Right lobe of liver (tissue), 6 donors: ENCODE measurements around the gene PRICKLE3. TPM values are rescaled to one million over a fixed set of nuclear protein-coding genes. Genes with fewer than 3 reads are reported as not detected.
A peak's percentile ranks its signal among the peaks of the same experiment; 100 is the strongest.

Experiments
- ATAC-seq, 4 donors: fragments of 200-7000 bp; cut with Tn5 transposase; one replicate each; pipeline ENCODE4 v1.9.1; 2020; ENCODE audit warnings: mild to moderate bottlenecking in 4 of 4, moderate library complexity in 4 of 4
- DNase-seq, 3 donors: peaks; one replicate each; pipeline ENCODE4 v3.0.0-alpha.2; 2020
- H3K27ac ChIP-seq, 3 donors: fragments of 200-600 bp; one replicate each; pipeline ENCODE4 v1.8.0; 2022
- H3K27me3 ChIP-seq, 2 donors: fragments of 200-600 bp; one replicate each; pipeline ENCODE4 v1.8.0; 2022
- H3K36me3 ChIP-seq, 4 donors: fragments of 200-600 bp; sonication (generic) in 1 of 4; one replicate each; pipeline versions ENCODE4 v1.5.1 to v1.8.0; 2017 to 2022; ENCODE audit warnings: control low read depth in 1 of 4
- H3K4me1 ChIP-seq, 4 donors: fragments of 200-600 bp; sonication (generic) in 1 of 4; one replicate each; pipeline versions ENCODE4 v1.5.1 to v1.8.0; 2017 to 2022; ENCODE audit warnings: control low read depth in 1 of 4
- H3K4me3 ChIP-seq, 3 donors: fragments of 200-600 bp; one replicate each; pipeline ENCODE4 v1.8.0; 2022
- H3K9me3 ChIP-seq, 4 donors: fragments of 200-600 bp; sonication (generic) in 1 of 4; one replicate each; pipeline versions ENCODE4 v1.5.1 to v1.8.0; 2017 to 2022; ENCODE audit warnings: control low read depth in 1 of 4
- POLR2A ChIP-seq: fragments of 450-650 bp; IDR thresholded peaks from one replicate; pipeline ENCODE4 v1.6.1; 2017; ENCODE audit warnings: antibody characterized with exemption, mild to moderate bottlenecking
- WGBS: methylation state at CpG from one replicate; pipeline ENCODE4 v1.1.6; 2018; ENCODE audit warnings: low coverage, low lambda C conversion rate; ENCODE audit not compliant: insufficient coverage; ENCODE audit errors: missing lambda C conversion rate; 5-methylcytosine and 5-hydroxymethylcytosine counted together
- intact Hi-C, 2 donors: fragments of 100-400 bp; cut with DNase I; formaldehyde crosslinking; loops; one replicate each; pipeline versions ENCODE4 v1.11.2 to v1.14.1; 2022
- total RNA-seq, 6 experiments: library from RNA; depleted of rRNA in 2 of 6; stranded (reverse); fragments of >200 nt in 2 of 6; fragmentation: NEBNext Ultra II Directional in 3 of 6; extraction: Animal tissue kit (Norgen Biotek cat#: 25700) in 3 of 6; gene quantifications; one replicate each; pipeline versions ENCODE4 v1.1.0 to v1.2.4, GENCODE V29; 2016 to 2023
- TF ChIP-seq, protein P1 (sequence below), 4 donors: fragments of 200-600 bp in 3 of 4; fragments of 450-650 bp in 1 of 4; IDR thresholded peaks; one replicate each; pipeline versions ENCODE4 v1.5.1 to v1.8.0; 2016 to 2022; ENCODE audit warnings: antibody characterized with exemption in 4 of 4, mild to moderate bottlenecking in 2 of 4
- donor health status: DM: no; HTN: yes; CAD: no.
- donor health status: DM: no; HTN: no; CAD: no.
- donor health status: DM: no; HTN: no; CAD: no.
- donor health status: DM: no; HTN: yes; CAD: no.
- donor health status: DM: no; HTN: yes; CAD: no.

Gene PRICKLE3
- total RNA-seq, 6 experiments from 2014 or later, result 3.8 to 6.4 (median 5.0) TPM

DNA sequence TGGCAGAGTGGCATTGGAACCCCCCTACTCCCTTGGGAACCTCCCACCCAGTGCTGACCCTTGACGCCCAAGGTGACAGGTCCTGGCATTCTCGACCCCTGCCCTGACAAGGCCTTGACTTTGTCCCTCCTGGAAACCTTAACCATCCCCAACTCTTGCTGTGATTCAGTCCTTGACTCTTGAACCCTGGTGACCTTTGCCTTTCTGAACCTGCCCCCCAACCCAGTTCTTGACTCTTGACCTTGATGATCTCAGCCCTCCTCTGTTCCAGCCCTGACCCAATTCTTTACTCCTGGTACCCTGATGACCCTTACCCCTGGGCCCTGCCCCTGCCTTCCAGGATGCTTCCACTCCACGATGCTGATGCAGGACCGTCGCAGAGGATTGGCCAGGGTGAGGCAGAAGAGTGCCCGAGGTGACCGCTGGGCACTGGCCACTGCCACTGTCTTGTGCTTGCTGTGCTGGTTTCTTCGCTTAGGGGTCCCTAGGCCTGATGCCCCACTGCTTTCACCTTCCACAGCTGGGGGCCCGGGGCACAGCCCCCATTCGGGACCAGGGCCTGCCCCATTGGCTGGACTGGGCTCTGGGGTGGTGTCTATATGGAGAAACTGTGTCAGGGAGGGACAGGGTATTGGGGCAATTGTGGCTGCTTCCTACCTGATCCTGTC, 45.3 kb upstream of the PRICKLE3 start:
- DNase-seq (no peak), ATAC-seq (no peak)
- Histone ChIP-seq H3K4me1 (no peaks in the 10 kb centered on the region), H3K4me3 (no peak overlapping the region), H3K36me3 (no peaks in the 10 kb centered on the region), H3K27ac (no peak overlapping the region), H3K27me3 (no peaks in the 10 kb centered on the region), H3K9me3 (no peaks in the 10 kb centered on the region)
- intact Hi-C loops, result no loop called here
- no peak for TF ChIP-seq POLR2A
- TF ChIP-seq, protein P1, sequence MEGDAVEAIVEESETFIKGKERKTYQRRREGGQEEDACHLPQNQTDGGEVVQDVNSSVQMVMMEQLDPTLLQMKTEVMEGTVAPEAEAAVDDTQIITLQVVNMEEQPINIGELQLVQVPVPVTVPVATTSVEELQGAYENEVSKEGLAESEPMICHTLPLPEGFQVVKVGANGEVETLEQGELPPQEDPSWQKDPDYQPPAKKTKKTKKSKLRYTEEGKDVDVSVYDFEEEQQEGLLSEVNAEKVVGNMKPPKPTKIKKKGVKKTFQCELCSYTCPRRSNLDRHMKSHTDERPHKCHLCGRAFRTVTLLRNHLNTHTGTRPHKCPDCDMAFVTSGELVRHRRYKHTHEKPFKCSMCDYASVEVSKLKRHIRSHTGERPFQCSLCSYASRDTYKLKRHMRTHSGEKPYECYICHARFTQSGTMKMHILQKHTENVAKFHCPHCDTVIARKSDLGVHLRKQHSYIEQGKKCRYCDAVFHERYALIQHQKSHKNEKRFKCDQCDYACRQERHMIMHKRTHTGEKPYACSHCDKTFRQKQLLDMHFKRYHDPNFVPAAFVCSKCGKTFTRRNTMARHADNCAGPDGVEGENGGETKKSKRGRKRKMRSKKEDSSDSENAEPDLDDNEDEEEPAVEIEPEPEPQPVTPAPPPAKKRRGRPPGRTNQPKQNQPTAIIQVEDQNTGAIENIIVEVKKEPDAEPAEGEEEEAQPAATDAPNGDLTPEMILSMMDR (IDR thresholded peaks at IDR 0.05), result no peak
- WGBS, result 87% methylated on average over 7 of the region's 10 CpGs

DNA sequence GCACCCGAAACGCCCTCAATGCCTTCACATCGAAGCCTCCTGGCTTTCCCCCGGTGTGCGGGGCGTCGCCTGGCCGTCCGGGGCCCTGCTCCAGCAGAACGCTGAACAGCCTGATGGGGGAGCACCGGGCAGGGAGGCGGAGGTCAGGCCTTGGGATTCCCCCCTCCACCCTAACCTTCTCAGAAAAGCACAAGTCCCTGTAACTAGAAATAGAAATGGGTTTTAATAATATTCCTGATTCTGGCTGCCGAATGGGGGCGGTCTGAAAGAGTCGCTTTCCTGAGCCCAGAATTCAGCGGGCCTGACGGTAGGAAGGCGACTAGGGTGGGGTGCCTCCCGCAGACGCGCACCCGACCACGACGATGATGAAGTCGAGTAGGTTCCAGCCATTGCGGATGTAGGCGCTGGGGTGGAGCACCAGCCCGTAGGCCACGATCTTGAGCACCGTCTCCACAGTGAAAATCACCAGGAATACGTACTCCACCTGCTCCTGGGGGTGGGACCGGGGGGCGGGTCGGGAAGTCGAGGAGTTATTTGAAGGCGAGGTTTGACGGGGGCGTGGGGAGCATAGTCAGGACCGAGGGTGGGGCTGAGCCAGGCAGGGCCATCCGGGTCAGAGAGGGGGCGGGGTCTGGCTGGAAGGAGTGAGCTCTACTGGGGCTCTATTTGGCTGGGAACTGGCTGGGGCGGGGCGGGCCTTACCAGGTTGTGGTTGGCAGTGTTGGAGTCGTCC, 44.5 kb upstream of the PRICKLE3 start:
- Histone ChIP-seq H3K36me3 (no peaks in the 10 kb centered on the region), H3K27ac (no peak overlapping the region), H3K9me3 (no peaks in the 10 kb centered on the region), H3K4me1 (no peaks in the 10 kb centered on the region), H3K4me3 (no peak overlapping the region), H3K27me3 (no peaks in the 10 kb centered on the region)
- DNase-seq, result peak in 2 of 3 donors; percentile 52 to 60
- TF ChIP-seq, protein P1 (IDR thresholded peaks at IDR 0.05), result no peak
- no peak for TF ChIP-seq POLR2A
- peak; percentile 46 to 62 (median 54) for ATAC-seq
- intact Hi-C loops, result no loop called here
- 42% methylated on average over 27 of the region's 44 CpGs for WGBS

DNA sequence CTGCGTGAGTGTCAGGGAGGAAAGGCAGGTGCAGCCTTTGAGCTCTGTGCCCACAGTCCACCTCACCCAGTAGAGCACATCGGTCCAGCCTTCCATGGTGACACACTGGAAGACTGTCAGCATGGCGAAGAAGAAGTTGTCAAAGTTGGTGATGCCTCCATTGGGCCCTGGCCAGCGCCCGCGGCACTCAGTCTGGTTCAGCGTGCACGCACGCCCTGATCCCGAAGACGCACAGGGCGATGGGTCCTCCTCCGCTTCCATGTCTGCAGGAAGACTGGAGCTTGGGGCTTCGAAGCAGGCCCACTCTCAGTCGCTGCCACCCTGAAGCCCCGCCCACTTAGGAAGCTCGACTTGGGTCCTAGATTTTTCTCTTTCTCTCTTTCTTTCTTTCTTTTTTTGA, 42.0 kb upstream of the PRICKLE3 start:
- H3K4me3 ChIP-seq, result no peak overlapping the region
- no peak overlapping the region for H3K27ac ChIP-seq
- H3K4me1 ChIP-seq, result no peaks in the 10 kb centered on the region
- DNase-seq, result no peak
- H3K27me3 ChIP-seq, result no peaks in the 10 kb centered on the region
- no peaks in the 10 kb centered on the region for H3K9me3 ChIP-seq
- intact Hi-C loops, result no loop called here
- 81% methylated on average over 8 of the region's 17 CpGs for WGBS
- ATAC-seq, result no peak
- no peaks in the 10 kb centered on the region for H3K36me3 ChIP-seq
- no peak for TF ChIP-seq POLR2A
- TF ChIP-seq, protein P1 (IDR thresholded peaks at IDR 0.05), result no peak

DNA sequence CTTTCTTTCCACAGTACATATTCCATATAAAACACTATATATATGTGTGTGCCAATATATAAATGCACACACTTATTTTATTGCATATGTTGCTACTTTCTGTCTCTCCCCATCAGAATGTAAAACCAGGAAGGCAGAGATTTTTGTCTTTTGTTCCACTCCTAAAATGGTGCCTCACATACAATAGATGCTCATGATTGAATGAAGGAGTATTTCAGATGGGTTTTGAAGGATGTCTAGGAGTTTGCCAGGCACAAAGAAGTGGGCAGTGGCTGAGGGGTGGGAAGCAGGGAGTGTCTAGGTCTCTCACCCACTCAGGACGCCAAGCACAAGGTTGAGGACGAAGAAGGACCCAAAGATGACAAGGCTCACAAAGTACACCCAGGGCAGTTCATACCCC, 41.6 kb upstream of the PRICKLE3 start:
- Histone ChIP-seq H3K27me3 (no peaks in the 10 kb centered on the region), H3K4me1 (no peaks in the 10 kb centered on the region), H3K36me3 (no peaks in the 10 kb centered on the region), H3K9me3 (no peaks in the 10 kb centered on the region), H3K27ac (no peak overlapping the region), H3K4me3 (no peak overlapping the region)
- ATAC-seq, result no peak
- TF ChIP-seq POLR2A, result no peak
- TF ChIP-seq, protein P1 (IDR thresholded peaks at IDR 0.05), result no peak
- no CpG with 5 or more reads among the region's 2 CpGs for WGBS
- intact Hi-C loops, result no loop called here
- DNase-seq, result no peak
